HG03342 (cell line): ENCODE results near the gene SEC24D.

Source experiments
- ATAC-seq: cut with Tn5 transposase; IDR thresholded peaks from one replicate; pipeline ENCODE4 v1.9.1; 2021; ENCODE audit warnings: mild to moderate bottlenecking, moderate library complexity; ENCODE audit not compliant: unreplicated experiment

SEC24D gene

DNA sequence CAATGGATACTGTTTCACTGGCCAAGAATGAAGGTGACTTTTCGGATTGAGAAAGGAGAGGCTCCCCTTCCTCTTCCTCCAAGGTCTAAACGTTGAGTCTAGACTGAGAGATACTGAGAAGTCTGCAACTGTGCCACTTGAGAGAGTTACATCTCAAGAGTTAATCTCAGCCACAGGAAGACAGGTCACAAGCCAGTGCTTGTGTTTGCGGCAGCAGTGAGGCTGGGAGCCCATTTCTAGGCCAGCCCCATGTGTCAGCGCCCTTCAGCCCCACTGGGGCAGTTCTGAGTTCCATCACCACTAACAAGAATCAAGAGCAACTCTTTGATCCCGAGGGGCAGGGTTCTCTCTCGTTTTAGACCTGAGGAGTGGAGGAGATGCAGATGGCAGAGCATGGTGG, 7.3 kb upstream of the SEC24D start:
- ATAC-seq: no peak

DNA sequence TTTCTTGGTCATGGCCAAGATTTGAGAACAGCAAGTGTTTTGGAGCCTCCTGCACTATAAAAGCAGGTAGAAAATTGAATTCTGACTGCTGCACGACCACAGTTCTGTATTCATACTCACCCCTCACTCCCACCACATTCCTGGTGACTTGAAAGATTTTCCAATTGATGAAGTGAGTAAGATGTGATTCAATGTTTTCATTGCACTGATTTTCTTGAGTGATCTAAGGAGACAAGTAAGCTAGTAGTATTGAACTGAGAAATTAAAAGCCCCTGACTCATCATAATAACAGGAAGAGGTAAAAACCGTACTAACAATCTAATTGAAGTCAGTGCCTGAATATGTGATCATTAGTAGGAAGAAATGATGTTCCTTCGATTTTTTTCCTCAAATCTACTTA, 6.1 kb upstream of the SEC24D start:
- ATAC-seq: no peak

DNA sequence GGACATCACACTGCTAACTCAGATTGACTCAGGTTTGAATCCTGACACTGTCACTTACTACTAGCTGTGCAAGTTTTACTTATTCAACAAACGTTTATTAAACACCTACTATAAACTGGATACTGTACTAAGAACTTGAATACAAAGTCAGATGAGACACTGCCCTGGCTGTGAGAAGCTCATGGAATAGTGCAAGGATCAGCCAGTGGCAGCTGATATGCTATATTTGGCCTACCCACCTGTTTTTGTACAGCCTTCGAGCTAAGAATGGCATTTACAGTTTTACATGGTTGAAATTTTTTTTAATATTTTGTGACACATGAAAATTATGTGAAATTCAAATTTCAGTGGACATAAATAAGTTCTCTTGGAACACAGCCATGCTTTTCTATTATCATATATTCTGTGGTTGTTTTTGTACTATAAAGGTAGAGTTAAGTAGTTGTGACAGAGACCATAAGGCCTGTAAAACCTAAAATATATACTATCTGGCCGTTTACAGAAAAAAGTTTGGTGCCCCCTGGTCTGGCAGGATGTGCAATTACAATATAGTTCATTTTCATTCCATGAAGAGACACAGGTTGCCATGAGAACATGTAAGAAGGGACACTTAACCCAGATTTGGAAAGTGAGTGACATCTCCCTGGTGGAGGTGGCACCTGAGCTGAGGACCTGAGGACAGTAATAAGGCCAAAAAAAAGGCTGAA, 3.4 kb upstream of the SEC24D start:
- no peak for ATAC-seq

DNA sequence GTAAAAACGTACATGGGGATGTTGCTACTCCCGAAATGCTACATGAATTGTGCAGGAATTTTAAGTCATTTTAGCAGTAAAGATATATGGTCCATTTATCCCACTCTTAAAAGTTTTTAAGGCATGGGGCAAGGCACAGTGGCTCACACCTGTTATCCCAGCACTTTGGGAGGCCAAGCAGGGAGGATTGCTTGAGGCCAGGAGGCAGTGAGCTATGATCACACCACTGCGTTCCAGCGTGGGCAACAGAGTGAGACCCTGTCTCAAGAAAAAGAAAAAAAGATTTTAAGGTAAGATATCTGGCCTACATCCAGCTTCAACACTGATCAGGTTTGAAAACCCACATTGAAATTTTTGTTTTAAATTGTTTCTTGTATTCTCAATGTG, 1.2 kb upstream of the SEC24D start:
- no peak for ATAC-seq

DNA sequence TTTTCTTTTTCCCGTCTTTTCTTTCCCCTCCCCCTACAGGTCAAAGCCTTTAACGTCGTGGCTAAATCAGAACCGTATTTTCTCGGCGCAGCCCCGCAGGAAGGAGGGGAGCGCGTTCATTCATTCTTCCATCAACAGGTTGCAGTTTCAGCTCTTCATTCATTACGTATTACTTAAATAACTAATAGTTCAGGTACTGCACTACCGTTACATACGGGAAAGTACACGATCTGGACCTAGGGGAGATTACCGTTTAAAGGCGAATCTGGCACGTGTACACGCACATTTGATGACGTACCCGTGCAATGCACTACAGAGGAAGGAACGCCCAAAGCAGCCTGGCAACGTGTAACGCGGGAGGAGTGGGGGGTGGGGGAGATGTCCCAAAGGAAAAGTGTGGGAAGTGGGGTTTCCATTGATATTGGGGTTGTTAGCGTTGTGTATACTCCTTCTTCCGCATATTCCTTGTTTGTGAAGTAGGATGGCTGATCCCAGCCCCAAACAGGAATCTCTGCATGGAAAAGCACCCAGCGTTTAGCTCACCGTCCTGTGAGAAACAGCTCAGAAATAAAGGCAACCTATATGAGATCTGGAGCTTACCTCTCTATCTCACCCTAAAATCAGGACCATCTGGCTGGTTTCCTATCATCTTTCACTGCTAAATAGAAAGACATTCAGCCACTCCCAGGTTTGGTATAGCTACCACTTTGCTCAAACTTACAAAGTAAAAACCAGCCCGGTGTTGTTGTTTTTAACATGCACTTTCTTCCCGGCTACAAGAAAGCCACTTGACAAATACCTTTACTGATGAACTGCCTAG, 585 bp upstream of the SEC24D start:
- peak; percentile 40 for ATAC-seq

DNA sequence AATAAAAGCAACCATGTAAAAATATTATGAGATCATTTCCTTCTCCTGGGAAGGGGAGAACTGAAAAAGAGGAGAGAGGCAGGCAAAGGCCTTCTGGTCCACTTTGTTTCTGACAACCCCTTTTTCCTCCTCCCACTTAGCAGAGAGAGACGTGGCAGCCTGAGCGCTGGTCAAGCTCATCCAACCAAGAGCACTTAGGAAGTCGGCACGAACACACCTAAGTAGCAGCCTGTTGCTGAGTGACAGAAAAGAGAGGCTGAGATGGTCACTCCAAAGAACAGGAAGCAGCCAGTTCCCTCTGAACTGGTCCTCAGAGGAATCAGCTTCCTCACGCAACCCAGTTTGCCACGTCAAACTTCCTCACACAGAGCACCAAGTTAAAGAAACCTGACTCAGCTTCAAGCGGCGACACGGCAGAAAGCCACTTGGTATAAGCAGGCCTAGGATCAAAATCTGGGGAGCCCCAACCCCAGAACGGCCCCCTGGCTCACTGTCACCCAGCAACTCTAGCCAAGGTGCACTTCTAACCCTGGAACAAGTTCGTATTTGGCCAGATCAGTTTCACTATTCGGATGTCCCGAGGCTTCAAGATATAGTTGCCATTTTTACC, 861 bp downstream of the SEC24D start:
- peak; percentile 67 for ATAC-seq

DNA sequence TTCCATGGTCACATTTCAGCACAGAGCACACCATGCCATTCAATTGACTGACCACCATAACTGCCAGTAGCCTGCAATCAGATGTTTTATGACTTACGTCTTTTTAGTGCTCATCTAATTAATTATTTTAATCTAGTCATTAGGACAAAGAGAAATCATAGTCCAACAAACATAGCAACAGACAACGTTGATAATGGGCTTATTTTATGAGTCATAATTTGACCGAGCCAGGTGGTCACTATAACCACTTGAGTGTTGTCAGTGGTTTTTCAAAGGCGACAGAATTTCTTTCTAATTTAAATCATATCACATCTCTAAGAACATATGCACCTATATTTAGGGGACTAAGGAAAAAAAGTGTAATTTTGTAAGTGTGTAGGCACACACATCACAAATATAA, 1.9 kb downstream of the SEC24D start:
- peak; percentile 16 for ATAC-seq

DNA sequence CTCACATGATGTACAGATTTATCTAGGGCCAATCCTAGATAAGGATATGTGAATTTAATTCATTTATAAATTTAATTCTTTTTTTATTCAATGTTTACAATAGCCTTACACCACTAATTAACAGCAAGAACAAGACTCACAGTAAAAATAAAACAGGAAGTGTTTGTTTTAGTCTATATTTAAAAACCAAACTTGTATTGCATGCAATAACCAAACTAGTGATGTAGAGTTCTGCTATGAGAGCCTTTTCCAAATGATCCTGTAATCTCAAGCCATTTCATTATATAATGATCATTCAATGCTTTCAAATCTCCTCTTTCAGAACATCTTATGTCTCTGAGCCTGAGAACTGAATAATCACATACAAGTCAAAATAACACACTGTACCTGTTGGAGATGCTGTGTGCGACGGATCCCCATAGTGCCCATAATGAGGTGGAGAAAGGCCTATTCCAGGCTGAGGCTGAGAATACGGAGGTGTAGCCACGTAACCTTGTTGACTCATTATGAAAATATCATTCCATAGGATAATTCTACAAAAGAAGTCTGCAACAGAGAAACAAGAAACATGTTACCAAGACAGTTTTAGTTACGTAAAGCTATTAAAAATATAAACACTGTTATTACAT, 2.6 kb downstream of the SEC24D start:
- ATAC-seq: no peak

DNA sequence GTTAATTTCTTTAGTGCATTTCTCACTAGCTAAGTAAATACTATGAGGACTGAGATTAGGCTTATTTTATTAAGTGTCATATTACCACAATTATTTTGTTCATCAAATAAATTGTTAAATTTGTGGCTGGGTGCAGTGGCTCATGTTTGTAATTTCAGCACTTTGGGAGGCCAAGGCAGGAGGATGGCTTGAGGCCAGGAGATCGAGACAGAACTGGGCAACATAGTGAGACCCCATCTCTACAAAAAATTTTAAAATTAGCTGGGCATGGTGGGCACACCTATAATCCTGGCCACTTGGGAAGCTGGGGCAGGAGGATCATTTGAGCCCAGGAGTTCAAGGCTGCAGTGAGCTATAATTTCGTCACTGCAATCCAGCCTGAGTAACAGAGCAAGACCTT, 6.8 kb downstream of the SEC24D start:
- ATAC-seq: no peak

DNA sequence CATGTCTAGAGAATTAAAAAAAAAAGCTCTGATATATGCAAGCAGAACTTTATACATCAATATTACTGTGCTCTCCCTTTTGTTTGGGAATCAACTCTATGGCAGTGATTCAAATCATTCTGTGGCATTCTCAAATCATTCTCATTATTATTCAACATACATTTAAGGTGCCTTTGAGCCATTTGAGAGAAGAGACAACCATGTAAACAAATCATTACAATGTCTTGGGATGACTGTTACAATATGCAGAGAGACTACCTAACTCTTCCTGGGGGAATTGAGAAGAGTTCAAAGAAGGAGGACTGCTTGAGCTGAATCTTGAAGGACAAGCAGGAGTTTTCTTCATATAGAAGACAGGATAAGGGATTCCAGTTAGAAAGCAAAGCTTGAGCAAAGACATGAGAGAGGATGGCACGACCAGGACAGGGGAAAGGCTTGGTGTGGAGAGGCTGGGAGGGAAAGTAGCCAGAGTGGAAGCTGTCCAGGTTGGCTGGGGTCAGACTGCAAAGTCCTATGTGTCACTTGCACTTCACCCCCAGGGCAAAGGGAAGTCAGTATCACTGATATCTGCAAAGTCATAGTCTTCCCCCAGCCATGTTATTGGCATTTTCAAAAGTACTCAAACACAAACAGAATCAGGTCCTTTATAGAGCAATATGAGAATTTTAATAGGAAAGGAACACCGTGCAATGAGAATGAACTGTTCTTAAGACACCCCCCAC, 9.0 kb downstream of the SEC24D start:
- ATAC-seq: no peak

DNA sequence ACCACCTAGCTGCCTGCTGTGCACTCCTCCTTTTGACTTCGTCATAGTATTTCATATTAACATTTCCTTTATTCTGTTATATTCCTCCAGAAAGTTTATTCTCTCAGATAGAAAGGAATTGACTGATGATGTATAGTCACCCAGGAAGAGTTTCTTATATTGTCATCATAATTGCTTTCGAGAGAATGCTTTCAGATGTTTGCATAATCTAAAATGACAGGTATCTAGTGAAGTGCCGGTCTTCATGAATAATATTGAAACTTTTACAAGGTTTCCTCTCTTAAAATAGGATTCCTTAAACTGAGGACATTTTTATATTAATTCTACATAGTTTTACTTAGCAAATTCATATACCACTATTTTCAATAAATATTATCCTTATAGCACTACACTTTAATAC, 10.1 kb downstream of the SEC24D start:
- ATAC-seq: peak; percentile 41

DNA sequence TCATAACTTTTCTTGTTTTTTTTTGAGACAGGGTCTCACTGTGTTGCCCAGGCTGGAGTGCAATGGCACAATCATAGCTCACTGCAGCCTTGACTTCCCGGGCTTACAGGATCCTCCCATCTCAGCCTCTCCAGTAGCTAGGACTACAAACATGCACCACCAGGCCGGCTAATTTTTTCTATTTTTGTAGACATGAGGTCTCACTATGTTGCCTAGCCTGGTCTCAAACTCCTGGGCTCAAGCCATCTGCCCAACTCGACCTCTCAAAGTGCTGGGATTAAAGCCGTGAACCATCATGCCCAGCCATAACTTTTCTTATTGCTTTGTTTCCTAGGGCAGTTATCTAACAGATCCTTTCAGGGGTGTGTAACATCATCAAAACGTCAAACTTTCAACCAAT, 11.8 kb downstream of the SEC24D start:
- ATAC-seq: no peak

DNA sequence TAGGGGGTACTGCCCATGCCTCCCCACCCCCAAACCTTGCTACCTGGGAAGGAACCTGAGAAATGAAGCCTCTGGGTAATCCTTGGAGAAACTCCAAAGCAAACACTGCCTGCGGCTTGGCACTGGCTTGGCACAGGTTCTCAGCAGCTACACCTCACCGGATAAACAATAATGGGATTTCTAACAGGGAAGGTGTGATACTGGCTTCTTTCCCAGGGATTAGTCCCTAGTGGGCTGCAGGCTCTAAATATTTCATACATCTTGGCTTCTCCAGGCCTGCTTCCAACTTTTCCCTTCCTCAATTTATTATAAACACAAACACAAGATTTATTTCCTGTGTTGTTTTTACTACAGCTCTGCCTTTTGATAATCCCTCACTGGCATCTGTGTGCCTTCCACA, 12.5 kb downstream of the SEC24D start:
- ATAC-seq: no peak

DNA sequence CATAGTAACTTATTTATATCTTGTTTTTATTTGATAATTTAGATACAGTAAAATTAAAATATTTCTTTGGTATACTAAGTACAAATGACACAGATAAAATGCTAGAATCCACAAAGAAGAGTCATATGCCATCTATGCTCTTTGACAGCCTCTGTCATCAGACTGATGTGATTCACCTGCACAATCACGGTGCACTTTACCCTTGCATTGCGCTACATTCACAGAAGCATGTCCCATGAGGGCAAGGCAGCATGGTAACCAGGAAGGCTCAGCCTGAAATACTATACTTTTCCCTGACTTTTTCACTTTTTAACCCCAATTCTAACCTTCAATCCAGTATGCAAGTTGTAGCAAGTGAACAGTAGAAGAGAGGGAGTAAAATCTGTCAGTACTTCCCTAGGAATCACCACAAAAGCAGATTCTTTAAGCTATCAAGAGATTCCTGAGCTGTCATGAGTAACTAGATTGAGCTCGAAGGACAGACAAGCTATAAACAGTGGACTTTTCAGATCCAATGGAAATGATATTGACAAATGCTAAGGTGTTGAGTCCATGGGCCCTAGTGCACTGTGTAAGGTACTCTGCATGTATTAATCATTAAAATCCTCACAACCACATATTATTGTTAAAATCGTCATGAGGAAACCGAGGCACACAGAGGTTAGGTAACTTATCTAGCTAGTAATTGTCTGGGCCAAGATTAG, 14.2 kb downstream of the SEC24D start:
- no peak for ATAC-seq

DNA sequence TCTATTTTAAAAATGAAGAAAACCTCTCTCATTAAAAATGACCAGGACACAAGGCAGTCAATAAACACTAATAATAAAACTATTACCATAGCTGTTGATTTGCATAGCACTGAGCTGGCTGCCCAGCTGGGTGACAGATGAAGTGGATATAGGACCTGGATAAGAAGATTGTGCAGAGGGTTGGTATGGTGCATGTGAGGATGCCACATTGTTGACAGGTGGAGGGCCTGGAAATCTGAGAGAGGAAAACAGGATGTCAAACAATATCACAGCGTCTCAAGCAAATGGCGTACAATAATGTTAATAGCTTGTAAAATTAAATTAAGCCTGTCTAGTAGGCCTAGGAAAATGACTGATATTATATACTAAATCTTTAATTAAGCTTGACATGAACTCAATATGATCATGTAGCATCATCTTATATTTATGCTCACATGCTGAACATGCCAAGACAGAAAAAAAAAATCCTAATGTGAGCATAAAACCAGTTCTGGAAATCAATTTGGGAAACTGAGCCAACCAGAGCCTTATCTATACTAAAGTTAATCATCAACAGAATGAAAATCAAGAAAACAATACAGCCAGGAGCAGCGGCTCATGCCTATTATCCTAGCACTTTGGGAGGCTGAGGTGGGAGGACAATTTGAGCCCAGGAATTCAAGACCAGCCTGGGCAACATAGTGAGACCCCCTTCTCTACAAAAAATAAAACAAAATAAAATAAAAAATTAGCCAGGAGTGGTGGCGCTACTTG, 18.6 kb downstream of the SEC24D start:
- no peak for ATAC-seq

DNA sequence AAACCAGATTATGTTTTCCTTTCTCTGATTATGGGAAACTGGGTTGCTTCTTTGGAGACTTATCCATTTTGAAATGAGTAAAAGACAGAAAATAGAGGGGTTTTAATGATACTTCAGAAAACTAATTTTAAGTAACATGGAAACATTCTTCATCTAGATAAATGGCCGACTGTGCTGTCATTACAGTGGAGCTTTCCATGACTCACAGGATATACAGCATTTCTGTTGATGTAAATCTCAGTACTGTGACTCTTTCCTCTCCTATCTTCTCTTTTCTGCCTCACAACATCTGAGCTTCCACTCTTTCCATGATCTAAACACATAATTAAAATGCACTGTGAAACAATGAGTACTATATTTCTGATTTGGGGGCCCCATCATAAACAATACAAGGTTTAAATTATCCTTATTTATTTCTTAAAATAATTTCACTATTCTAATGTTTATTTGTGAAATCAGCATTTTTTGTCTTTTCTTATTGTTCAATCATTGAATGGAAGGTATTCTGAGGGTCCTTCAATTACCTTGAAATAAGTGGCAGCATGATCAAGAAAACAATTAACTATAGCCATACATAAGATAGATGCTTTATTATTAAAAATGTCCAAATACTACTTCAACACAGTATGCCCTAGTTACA, 19.3 kb downstream of the SEC24D start:
- ATAC-seq: no peak

DNA sequence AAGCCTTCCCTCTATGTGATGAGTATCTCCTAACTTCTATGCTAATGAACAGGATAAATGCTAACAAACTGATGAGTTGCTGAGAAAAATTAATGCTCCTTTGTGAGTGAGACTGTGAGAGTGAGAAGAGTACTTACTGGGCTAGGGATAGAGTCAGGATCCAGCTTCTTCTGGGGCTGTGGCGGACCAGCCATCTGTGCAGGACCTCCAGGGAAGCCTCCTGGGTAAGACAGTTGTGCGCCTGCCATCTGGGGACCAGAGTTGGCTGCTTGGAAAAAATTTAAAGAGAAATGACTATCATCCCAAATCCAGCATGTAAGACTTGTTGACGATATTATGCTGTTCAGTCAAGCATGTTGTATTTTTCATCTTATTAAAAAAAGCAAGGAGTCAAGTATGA, 21.0 kb downstream of the SEC24D start:
- ATAC-seq: no peak

DNA sequence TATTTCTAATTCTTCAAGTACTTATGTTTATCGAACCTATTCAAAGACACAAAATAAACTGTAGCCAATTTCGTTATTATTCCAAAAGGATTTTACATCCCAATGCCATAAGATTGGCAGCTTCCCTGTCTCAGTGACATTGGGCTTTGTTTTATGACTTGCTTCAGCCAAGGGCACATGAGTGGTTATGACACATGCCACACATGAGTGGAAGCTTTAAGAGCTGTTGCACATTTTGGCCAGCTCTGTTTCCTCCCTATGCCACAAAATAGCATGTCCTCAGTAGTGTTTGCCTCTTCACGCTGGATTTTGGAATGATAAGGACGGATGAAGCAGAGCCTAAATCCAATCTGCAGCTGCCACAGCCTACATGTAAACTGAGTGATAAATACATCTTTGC, 21.9 kb downstream of the SEC24D start:
- ATAC-seq: no peak

DNA sequence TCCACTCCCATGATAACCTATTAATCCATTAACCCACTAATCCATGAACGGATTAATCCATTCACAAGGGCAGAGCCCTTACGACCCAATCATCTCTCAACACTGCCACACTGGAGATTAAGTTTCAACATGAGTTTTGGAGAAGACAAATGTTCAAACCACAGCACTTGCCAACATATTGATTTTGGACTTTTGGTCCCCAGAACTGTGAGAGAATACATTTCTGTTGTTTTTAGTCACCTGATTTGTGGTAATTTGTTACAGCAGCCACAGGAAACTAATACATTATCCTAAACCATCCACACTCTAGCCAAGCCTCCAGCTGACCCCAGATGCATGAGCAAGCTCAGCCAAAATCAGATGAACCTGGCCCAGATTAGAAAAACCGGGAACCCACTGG, 22.4 kb downstream of the SEC24D start:
- no peak for ATAC-seq
